Spleen (tissue), 11 donors: ENCODE measurements around the gene CDC23. TPM values are rescaled to one million over a fixed set of nuclear protein-coding genes. Genes with fewer than 3 reads are reported as not detected.

Source experiments
- DNase-seq: peaks from one replicate; pipeline ENCODE4 v3.0.0-alpha.2; 2020
- H3K27ac ChIP-seq, 8 donors: fragments of 200-600 bp; sonication (generic) in 7 of 8; 1 replicate in 4 of 8; 2 replicates in 4 of 8; pipeline versions ENCODE4 v1.5.0 to v1.8.0; 2016 to 2021; ENCODE audit warnings: inconsistent platforms in 4 of 8, mild to moderate bottlenecking in 4 of 8, moderate library complexity in 1 of 8
- H3K27me3 ChIP-seq, 7 donors: fragments of 200-600 bp; sonication (generic) in 6 of 7; replicated peaks in 1 of 7; 1 replicate in 4 of 7; 2 replicates in 3 of 7; pipeline versions ENCODE4 v1.5.0 to v1.8.0; 2016 to 2021; ENCODE audit warnings: inconsistent platforms in 3 of 7, mild to moderate bottlenecking in 1 of 7
- H3K36me3 ChIP-seq, 6 donors: fragments of 200-600 bp; sonication (generic) in 5 of 6; 1 replicate in 4 of 6; 2 replicates in 2 of 6; pipeline versions ENCODE4 v1.5.0 to v1.8.0; 2016 to 2021; ENCODE audit warnings: inconsistent platforms in 2 of 6
- H3K4me1 ChIP-seq, 6 donors: fragments of 200-600 bp; sonication (generic) in 5 of 6; 1 replicate in 3 of 6; 2 replicates in 3 of 6; pipeline versions ENCODE4 v1.5.0 to v1.8.0; 2016 to 2021; ENCODE audit warnings: inconsistent platforms in 3 of 6
- H3K4me3 ChIP-seq, 8 donors: fragments of 200-600 bp; sonication (generic) in 7 of 8; 1 replicate in 4 of 8; 2 replicates in 4 of 8; pipeline versions ENCODE4 v1.5.0 to v1.8.0; 2016 to 2021; ENCODE audit warnings: inconsistent platforms in 4 of 8, mild to moderate bottlenecking in 4 of 8, moderate library complexity in 2 of 8
- H3K9me3 ChIP-seq, 8 donors: fragments of 200-600 bp; sonication (generic) in 7 of 8; 1 replicate in 4 of 8; 2 replicates in 4 of 8; pipeline versions ENCODE4 v1.5.0 to v1.8.0; 2016 to 2021; ENCODE audit warnings: inconsistent platforms in 4 of 8
- POLR2A ChIP-seq, 3 donors: fragments of 450-650 bp; IDR thresholded peaks; one replicate each; pipeline ENCODE4 v1.5.1; 2017; ENCODE audit warnings: antibody characterized with exemption in 3 of 3, mild to moderate bottlenecking in 1 of 3
- POLR2AphosphoS5 ChIP-seq, 3 donors: sonication (generic); formaldehyde crosslinking; IDR thresholded peaks; one replicate each; pipeline ENCODE4 v1.5.1; 2017; ENCODE audit warnings: antibody characterized with exemption in 3 of 3
- WGBS, 5 donors: extraction: QIAGEN DNeasy Blood & Tissue Kit in 3 of 5; methylation state at CpG; one replicate each; pipeline versions ENCODE4 v1.1.5 to v1.1.7; 2013 to 2018; 5-methylcytosine and 5-hydroxymethylcytosine counted together
- intact Hi-C: fragments of 100-400 bp; cut with DNase I; formaldehyde crosslinking; loops from one replicate; pipeline ENCODE4 v1.15.0; 2023; ENCODE audit warnings: low total_unique reads
- polyA plus RNA-seq, 3 donors: library from polyadenylated mRNA; stranded (reverse); fragments of 200-250 nt; gene quantifications; one replicate each; pipeline ENCODE4 v1.2.1, GENCODE V29; 2013
- total RNA-seq, 7 donors: library from RNA; depleted of rRNA in 3 of 7; stranded (reverse); fragments of >200 nt in 3 of 7; fragmentation: NEBNext Ultra II Directional in 4 of 7; extraction: Animal tissue kit (Norgen Biotek cat#: 25700) in 4 of 7; gene quantifications; one replicate each; pipeline versions ENCODE4 v1.1.0 to v1.2.1, GENCODE V29; 2016 to 2021
- TF ChIP-seq, protein P1 (sequence below), 11 experiments: fragments of 200-600 bp in 7 of 11; fragments of 450-650 bp in 4 of 11; sonication (generic) in 4 of 11; IDR thresholded peaks in 8 of 11; conservative IDR thresholded peaks in 3 of 11; 1 replicate in 7 of 11; 2 replicates in 4 of 11; pipeline versions ENCODE4 v1.4.0 to v1.8.0; 2016 to 2021; ENCODE audit warnings: antibody characterized with exemption in 11 of 11, inconsistent platforms in 4 of 11, mild to moderate bottlenecking in 1 of 11
- donor health status: healthy with polysubstance abuse.
- donor health status: DM: no; HTN: no; CAD: no; lungs with moderate emphysema.
- donor health status: DM: no; HTN: no; CAD: no.
- donor health status: Bipolar disorder and iron deficiency.
- donor health status: healthy.
- donor health status: DM: no; HTN: no; CAD: no.
- donor health status: DM: yes; HTN: yes; CAD: no.

CDC23 gene
- total and polyA plus RNA-seq, 10 donors = 8.7 to 28.6 (median 23.0) TPM

DNA sequence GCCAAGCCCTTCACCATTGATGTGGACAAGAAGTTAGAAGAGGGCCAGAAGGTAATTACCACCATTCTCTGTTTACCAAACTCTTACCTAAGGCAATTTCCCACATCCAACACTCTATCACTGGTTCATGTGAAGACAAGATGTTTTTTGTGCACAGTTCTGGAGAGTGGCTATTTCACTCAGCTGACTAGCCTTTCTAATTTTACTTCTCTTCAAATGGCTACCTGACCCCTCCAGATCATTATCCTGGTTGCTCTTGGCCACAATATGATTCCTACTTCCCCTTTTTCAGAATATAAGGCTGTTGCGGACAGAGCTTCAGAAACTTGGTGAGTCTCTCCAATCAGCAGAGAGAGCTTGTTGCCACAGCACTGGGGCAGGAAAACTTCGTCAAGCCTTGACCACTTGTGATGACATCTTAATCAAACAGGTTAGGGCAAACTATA, 27.1 kb downstream of the CDC23 start:
- H3K4me1 ChIP-seq = peaks cover 0 to 9% (median 0%) of the 10 kb centered on the region in 6 donors
- peaks cover 3 to 95% (median 55%) of the 10 kb centered on the region in 6 donors for H3K36me3 ChIP-seq
- TF ChIP-seq POLR2AphosphoS5 (IDR thresholded peaks at IDR 0.05) = no peak
- TF ChIP-seq, protein P1, sequence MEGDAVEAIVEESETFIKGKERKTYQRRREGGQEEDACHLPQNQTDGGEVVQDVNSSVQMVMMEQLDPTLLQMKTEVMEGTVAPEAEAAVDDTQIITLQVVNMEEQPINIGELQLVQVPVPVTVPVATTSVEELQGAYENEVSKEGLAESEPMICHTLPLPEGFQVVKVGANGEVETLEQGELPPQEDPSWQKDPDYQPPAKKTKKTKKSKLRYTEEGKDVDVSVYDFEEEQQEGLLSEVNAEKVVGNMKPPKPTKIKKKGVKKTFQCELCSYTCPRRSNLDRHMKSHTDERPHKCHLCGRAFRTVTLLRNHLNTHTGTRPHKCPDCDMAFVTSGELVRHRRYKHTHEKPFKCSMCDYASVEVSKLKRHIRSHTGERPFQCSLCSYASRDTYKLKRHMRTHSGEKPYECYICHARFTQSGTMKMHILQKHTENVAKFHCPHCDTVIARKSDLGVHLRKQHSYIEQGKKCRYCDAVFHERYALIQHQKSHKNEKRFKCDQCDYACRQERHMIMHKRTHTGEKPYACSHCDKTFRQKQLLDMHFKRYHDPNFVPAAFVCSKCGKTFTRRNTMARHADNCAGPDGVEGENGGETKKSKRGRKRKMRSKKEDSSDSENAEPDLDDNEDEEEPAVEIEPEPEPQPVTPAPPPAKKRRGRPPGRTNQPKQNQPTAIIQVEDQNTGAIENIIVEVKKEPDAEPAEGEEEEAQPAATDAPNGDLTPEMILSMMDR (IDR thresholded peaks at IDR 0.05 in 8 of 11, conservative IDR thresholded peaks at IDR 0.05 in 3 of 11) = no peak
- no peak for TF ChIP-seq POLR2A (IDR thresholded peaks at IDR 0.05)
- no peak overlapping the region for H3K4me3 ChIP-seq
- intact Hi-C loops = no loop called here
- no peaks in the 10 kb centered on the region for H3K27me3 ChIP-seq
- peak overlapping the region in 3 of 8 donors; percentile 14 to 39 (median 26) for H3K27ac ChIP-seq
- H3K9me3 ChIP-seq = no peaks in the 10 kb centered on the region
- DNase-seq = no peak
- WGBS, 5 donors = 47 to 75% (median 58%) methylated on average over 2 of the region's 2 CpGs

DNA sequence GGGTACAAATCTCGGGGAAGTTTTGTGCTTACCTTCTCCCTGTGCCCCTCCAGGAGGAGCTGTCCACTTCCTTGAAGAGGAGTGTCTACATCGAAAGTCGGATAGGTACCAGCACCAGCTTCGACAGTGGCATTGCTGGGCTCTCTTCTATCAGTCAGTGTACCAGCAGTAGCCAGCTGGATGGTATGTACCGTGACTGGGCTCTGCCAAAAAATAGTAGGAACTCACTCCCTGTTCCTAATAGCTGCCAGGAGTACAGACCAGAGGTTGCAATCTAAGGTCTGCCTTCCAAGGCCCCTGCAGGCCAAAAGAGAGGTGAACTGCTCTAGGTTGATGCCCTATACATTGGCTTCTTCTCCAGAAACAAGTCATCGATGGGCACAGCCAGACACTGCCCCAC, 30.3 kb downstream of the CDC23 start:
- H3K9me3 ChIP-seq = no peaks in the 10 kb centered on the region
- no peak overlapping the region for H3K4me3 ChIP-seq
- intact Hi-C loops = no loop called here
- 92 to 98% (median 94%) methylated on average over 4 to 6 of the region's 6 CpGs for WGBS, 5 donors
- peaks cover 7 to 32% (median 19%) of the 10 kb centered on the region in 6 donors for H3K4me1 ChIP-seq
- H3K27ac ChIP-seq = no peak overlapping the region
- H3K27me3 ChIP-seq = no peaks in the 10 kb centered on the region
- no peak for DNase-seq
- TF ChIP-seq, protein P1 (IDR thresholded peaks at IDR 0.05 in 8 of 11, conservative IDR thresholded peaks at IDR 0.05 in 3 of 11) = no peak
- no peak for TF ChIP-seq POLR2AphosphoS5 (IDR thresholded peaks at IDR 0.05)
- TF ChIP-seq POLR2A (IDR thresholded peaks at IDR 0.05) = no peak
- H3K36me3 ChIP-seq = peaks cover 0 to 63% (median 25%) of the 10 kb centered on the region in 6 donors

DNA sequence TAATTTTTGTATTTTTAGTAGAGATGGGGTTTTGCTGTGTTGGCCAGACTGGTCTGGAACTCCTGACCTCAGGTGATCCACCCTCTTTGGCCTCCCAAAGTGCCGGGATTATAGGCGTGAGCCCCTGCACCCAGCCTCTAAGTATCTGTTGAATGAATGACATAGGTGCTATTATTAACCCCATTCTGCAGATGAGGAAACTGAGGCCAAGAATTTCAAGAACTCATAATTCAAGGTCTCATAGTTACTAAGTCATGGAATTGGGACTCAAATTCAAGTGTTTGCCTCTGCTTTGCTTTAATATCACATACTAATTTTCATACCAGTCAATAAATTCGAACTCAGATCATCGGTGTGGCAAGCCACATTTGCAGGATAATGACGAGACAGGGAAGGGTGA, 32.3 kb downstream of the CDC23 start:
- 91 to 100% (median 99%) methylated on average over 5 of the region's 5 CpGs for WGBS, 5 donors
- DNase-seq = no peak
- no peak for TF ChIP-seq POLR2AphosphoS5 (IDR thresholded peaks at IDR 0.05)
- TF ChIP-seq POLR2A (IDR thresholded peaks at IDR 0.05) = no peak
- TF ChIP-seq, protein P1 (IDR thresholded peaks at IDR 0.05 in 8 of 11, conservative IDR thresholded peaks at IDR 0.05 in 3 of 11) = no peak
- Histone ChIP-seq H3K36me3 (peaks cover 0 to 57% (median 13%) of the 10 kb centered on the region in 6 donors), H3K4me1 (peaks cover 18 to 47% (median 37%) of the 10 kb centered on the region in 6 donors), H3K27me3 (no peaks in the 10 kb centered on the region), H3K27ac (no peak overlapping the region), H3K4me3 (no peak overlapping the region), H3K9me3 (no peaks in the 10 kb centered on the region)
- intact Hi-C loops = no loop called here

DNA sequence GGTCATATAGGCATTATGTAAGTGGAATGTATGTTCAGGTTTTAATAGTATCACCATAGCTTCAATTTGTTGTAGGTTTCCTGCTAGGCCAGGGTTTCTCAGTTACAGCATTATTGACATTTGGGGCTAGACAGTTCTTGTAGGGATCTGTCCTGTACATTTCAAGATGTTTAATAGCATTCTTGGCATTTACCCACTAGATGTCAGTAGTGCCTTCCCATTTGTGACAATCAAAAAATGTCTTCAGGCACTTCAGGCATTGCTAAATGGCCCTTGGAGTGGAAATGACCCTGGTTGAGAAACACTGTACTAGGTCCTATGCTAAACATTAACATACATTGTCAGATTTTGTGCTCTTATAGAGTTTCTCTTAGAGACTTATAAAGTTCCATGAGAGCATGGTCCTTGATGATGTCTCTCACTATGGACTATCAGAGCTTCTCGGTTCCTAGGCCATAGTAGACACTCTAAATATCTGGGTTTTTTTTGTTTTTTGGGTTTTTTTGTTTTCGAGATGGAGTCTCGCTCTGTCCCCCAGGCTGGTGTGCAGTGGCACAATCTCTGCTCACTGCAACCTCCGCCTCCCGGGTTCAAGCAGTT, 32.8 kb downstream of the CDC23 start:
- no peaks in the 10 kb centered on the region for H3K27me3 ChIP-seq
- H3K4me1 ChIP-seq = peaks cover 18 to 48% (median 36%) of the 10 kb centered on the region in 6 donors
- intact Hi-C loops = no loop called here
- DNase-seq = no peak
- H3K4me3 ChIP-seq = peak overlapping the region in 1 of 8 donors; percentile 85
- TF ChIP-seq POLR2A (IDR thresholded peaks at IDR 0.05) (no peak), POLR2AphosphoS5 (IDR thresholded peaks at IDR 0.05) (no peak)
- TF ChIP-seq, protein P1 (IDR thresholded peaks at IDR 0.05 in 8 of 11, conservative IDR thresholded peaks at IDR 0.05 in 3 of 11) = peak in 5 of 11 experiments; percentile 18 to 49 (median 34)
- H3K36me3 ChIP-seq = peaks cover 0 to 57% (median 11%) of the 10 kb centered on the region in 6 donors
- H3K9me3 ChIP-seq = no peaks in the 10 kb centered on the region
- 74 to 76% (median 75%) methylated on average over 5 of the region's 5 CpGs for WGBS, 5 donors
- H3K27ac ChIP-seq = no peak overlapping the region
